RPMI8226 (cell line): Measurements from ENCODE around the gene ZNF280D.
"Not testable (repeated sequence)": the region's sequence is repeated elsewhere in the genome, so short reads cannot be mapped to it uniquely, and the experiment has no call there.

Experiments
- DNase-seq: peaks from one replicate; pipeline ENCODE4 v3.0.0-alpha.2; 2015

Gene ZNF280D

GRCh38 chr15:56709502-56709901 is 23.8 kb downstream of the ZNF280D start:
- DNase-seq, result not testable (repeated sequence)

GRCh38 chr15:56699743-56700142 is 33.6 kb downstream of the ZNF280D start:
- DNase-seq, result no peak

- no peak for DNase-seq
Measured at GRCh38 chr15:56698270-56698669, 35.0 kb downstream of the ZNF280D start.

GRCh38 chr15:56693761-56694160 is 39.5 kb downstream of the ZNF280D start:
- DNase-seq, result no peak

- DNase-seq, result no peak
Measured at GRCh38 chr15:56690733-56691132, 42.6 kb downstream of the ZNF280D start.

- DNase-seq, result no peak
Measured at GRCh38 chr15:56683908-56684307, 49.4 kb downstream of the ZNF280D start.

GRCh38 chr15:56681113-56681512 is 52.2 kb downstream of the ZNF280D start:
- DNase-seq, result no peak

GRCh38 chr15:56679225-56679624 is 54.1 kb downstream of the ZNF280D start:
- no peak for DNase-seq

- no peak for DNase-seq
Measured at GRCh38 chr15:56678571-56678970, 54.7 kb downstream of the ZNF280D start.

- no peak for DNase-seq
Measured at GRCh38 chr15:56677271-56677670, 56.0 kb downstream of the ZNF280D start.

GRCh38 chr15:56675930-56676329 is 57.4 kb downstream of the ZNF280D start:
- no peak for DNase-seq

- DNase-seq, result no peak
Measured at GRCh38 chr15:56674857-56675256, 58.5 kb downstream of the ZNF280D start.

- no peak for DNase-seq
Measured at GRCh38 chr15:56672721-56673120, 60.6 kb downstream of the ZNF280D start.

GRCh38 chr15:56667517-56667916 is 65.8 kb downstream of the ZNF280D start:
- no peak for DNase-seq

GRCh38 chr15:56660943-56661342 is 72.4 kb downstream of the ZNF280D start:
- DNase-seq, result no peak

- no peak for DNase-seq
Measured at GRCh38 chr15:56659197-56659596, 74.1 kb downstream of the ZNF280D start.

GRCh38 chr15:56654624-56655023 is 78.7 kb downstream of the ZNF280D start:
- no peak for DNase-seq

- DNase-seq, result no peak
Measured at GRCh38 chr15:56654216-56654615, 79.1 kb downstream of the ZNF280D start.

- no peak for DNase-seq
Measured at GRCh38 chr15:56653787-56654186, 79.5 kb downstream of the ZNF280D start.

- DNase-seq, result no peak
Measured at GRCh38 chr15:56653107-56653506, 80.2 kb downstream of the ZNF280D start.

GRCh38 chr15:56648311-56648710 is 85.0 kb downstream of the ZNF280D start:
- DNase-seq, result no peak

GRCh38 chr15:56640549-56640948 is 92.8 kb downstream of the ZNF280D start:
- DNase-seq, result no peak

- DNase-seq, result no peak
Measured at GRCh38 chr15:56640127-56640526, 93.2 kb downstream of the ZNF280D start.

GRCh38 chr15:56639631-56640030 is 93.7 kb downstream of the ZNF280D start:
- no peak for DNase-seq

- DNase-seq, result no peak
Measured at GRCh38 chr15:56631765-56632164, 101.5 kb downstream of the ZNF280D start.
